ENCODE data around the gene NPLOC4.
"Not testable (repeated sequence)": the region's sequence is repeated elsewhere in the genome, so short reads cannot be mapped to it uniquely, and the experiment has no call there.

NPLOC4 gene

DNA sequence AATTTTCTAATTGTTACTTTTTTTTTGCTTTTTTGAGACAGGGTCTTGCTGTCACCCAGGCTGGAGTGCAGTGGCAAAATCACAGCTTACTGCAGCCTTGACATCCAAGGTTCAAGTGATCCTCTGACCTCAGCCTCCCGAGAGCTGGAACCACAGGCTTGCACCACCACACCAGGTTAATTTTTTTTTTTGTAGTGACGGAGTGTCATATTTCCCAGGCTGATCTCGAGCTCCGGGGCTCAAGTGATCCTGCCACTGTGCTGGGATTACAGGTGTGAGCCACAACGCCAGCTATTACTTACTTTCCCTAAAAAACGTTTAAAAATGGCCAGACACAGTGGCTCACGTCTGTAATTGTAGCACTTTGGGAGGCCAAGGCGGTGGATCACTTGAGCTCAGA lies 6.6 kb downstream of the NPLOC4 start:
- H3K36me3 ChIP-seq (ENCODE audit: control insufficient read depth in 2 of 2, insufficient read depth in 2 of 2, low read length in 2 of 2), result peaks cover 9 to 14% of the 10 kb centered on the region in 2 donors
- no peak overlapping the region for H3K9ac ChIP-seq (ENCODE audit: low read length in 2 of 2)
- no peaks in the 10 kb centered on the region for H3K9me3 ChIP-seq (ENCODE audit: control insufficient read depth in 2 of 2, low read length in 2 of 2)
- no peak overlapping the region for H3K4me3 ChIP-seq (ENCODE audit: low read length in 2 of 2)
- H3K27ac ChIP-seq (ENCODE audit: low read length), result no peak overlapping the region
- H3K27me3 ChIP-seq (ENCODE audit: control insufficient read depth in 1 of 2, insufficient read depth in 2 of 2, low read length in 2 of 2), result no peaks in the 10 kb centered on the region
- H3K4me1 ChIP-seq (ENCODE audit: control insufficient read depth, insufficient read depth, low read length), result peaks cover 4% of the 10 kb centered on the region

DNA sequence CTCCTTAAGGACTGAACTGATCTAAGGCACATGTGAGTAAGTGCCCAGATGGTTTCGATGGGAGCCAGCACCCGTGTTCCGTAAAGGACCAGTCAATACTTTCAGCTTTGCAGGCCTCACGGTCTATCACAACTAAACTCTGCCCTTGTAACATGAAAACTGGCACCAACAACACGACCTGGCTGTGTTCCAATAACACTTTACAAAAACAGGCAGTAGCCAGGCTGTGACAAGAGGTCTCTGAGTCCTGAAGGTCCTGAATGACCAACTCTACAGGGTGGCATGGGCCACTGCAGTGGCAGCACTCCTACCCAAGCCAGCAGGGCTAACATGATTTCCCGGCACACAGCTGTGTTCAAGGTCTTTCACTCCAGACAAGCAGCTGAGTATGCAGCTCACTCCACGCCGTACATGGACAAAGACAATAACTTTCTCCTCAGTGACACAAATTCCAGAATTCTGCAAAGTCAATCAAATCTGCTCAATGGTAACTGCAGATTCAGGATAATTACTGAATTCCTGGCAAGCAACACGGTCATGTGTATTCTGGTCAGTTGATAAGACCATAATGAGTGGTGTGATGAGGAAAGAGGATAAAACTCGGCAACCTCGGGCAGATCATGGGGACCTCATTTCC lies 15.3 kb downstream of the NPLOC4 start:
- H3K36me3 ChIP-seq (ENCODE audit: control insufficient read depth in 2 of 2, insufficient read depth in 2 of 2, low read length in 2 of 2), result peaks cover 32 to 41% of the 10 kb centered on the region in 2 donors
- no peaks in the 10 kb centered on the region for H3K4me1 ChIP-seq (ENCODE audit: control insufficient read depth, insufficient read depth, low read length)
- H3K27ac ChIP-seq (ENCODE audit: low read length), result no peak overlapping the region
- H3K27me3 ChIP-seq (ENCODE audit: control insufficient read depth in 1 of 2, insufficient read depth in 2 of 2, low read length in 2 of 2), result no peaks in the 10 kb centered on the region
- no peak overlapping the region for H3K9ac ChIP-seq (ENCODE audit: low read length in 2 of 2)
- no peaks in the 10 kb centered on the region for H3K9me3 ChIP-seq (ENCODE audit: control insufficient read depth in 2 of 2, low read length in 2 of 2)
- H3K4me3 ChIP-seq (ENCODE audit: low read length in 2 of 2), result no peak overlapping the region

- H3K4me3 ChIP-seq (ENCODE audit: low read length in 2 of 2); H3K27me3 ChIP-seq (ENCODE audit: control insufficient read depth in 1 of 2, insufficient read depth in 2 of 2, low read length in 2 of 2); H3K9ac ChIP-seq (ENCODE audit: low read length in 2 of 2); H3K9me3 ChIP-seq (ENCODE audit: control insufficient read depth in 2 of 2, low read length in 2 of 2); H3K4me1 ChIP-seq (ENCODE audit: control insufficient read depth, insufficient read depth, low read length); H3K27ac ChIP-seq (ENCODE audit: low read length): not testable (repeated sequence)
- peaks cover 25 to 26% of the 10 kb centered on the region in 2 donors for H3K36me3 ChIP-seq (ENCODE audit: control insufficient read depth in 2 of 2, insufficient read depth in 2 of 2, low read length in 2 of 2)
Observed at GRCh38 chr17:81618307-81618706, 18.6 kb downstream of the NPLOC4 start.

DNA sequence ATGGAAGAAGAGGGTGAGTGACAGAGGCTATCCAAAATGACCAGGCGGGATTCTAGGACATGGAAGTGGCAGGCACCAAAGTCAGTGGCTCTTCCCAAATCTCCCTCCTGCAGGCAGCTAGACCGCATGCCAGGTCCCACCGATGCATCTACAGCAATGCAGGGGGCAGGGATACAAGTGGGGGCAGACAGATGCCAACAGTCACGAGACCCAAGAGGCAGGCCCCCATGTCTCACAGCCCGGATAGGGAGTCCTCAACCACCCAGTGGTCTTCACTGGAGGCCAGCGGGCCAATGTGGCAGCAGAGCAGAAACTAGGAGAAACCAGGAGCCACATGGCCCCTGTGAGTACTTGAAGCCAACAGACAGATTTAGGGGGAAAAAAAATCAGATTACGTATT lies 20.0 kb downstream of the NPLOC4 start:
- H3K4me1 ChIP-seq (ENCODE audit: control insufficient read depth, insufficient read depth, low read length), result peaks cover 9% of the 10 kb centered on the region
- no peak overlapping the region for H3K9ac ChIP-seq (ENCODE audit: low read length in 2 of 2)
- peaks cover 31 to 33% of the 10 kb centered on the region in 2 donors for H3K36me3 ChIP-seq (ENCODE audit: control insufficient read depth in 2 of 2, insufficient read depth in 2 of 2, low read length in 2 of 2)
- H3K27ac ChIP-seq (ENCODE audit: low read length), result no peak overlapping the region
- H3K4me3 ChIP-seq (ENCODE audit: low read length in 2 of 2), result no peak overlapping the region
- H3K9me3 ChIP-seq (ENCODE audit: control insufficient read depth in 2 of 2, low read length in 2 of 2), result no peaks in the 10 kb centered on the region
- no peaks in the 10 kb centered on the region for H3K27me3 ChIP-seq (ENCODE audit: control insufficient read depth in 1 of 2, insufficient read depth in 2 of 2, low read length in 2 of 2)

DNA sequence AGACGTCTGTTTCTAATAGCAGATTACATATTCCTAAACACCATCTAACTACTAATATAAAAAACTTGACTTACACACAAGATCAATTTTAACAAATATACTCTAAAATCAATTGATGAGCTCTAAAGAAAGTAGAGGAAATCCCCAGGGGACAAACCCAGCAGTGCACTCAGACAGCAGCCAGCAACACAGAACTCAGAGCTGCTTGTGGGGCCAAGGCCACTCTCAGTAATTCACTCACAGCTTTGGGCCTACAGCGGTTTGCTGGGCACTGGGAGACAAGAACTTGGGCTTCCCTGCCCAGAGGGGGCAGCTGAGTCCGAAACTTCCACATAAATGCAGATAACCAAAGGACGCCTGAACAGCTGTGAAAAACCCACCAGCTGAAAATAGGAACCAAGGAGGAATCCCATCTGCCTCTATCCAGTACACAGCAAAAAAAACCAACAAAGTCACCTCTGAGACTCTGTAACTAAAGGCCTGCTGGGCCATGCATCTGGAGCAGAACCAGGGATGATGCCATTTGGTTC lies 21.4 kb downstream of the NPLOC4 start:
- Histone ChIP-seq H3K36me3 (ENCODE audit: control insufficient read depth in 2 of 2, insufficient read depth in 2 of 2, low read length in 2 of 2) (peaks cover 17 to 19% of the 10 kb centered on the region in 2 donors), H3K9me3 (ENCODE audit: control insufficient read depth in 2 of 2, low read length in 2 of 2) (no peaks in the 10 kb centered on the region), H3K4me1 (ENCODE audit: control insufficient read depth, insufficient read depth, low read length) (peaks cover 9% of the 10 kb centered on the region), H3K27ac (ENCODE audit: low read length) (no peak overlapping the region), H3K27me3 (ENCODE audit: control insufficient read depth in 1 of 2, insufficient read depth in 2 of 2, low read length in 2 of 2) (no peaks in the 10 kb centered on the region), H3K9ac (ENCODE audit: low read length in 2 of 2) (no peak overlapping the region), H3K4me3 (ENCODE audit: low read length in 2 of 2) (no peak overlapping the region)

DNA sequence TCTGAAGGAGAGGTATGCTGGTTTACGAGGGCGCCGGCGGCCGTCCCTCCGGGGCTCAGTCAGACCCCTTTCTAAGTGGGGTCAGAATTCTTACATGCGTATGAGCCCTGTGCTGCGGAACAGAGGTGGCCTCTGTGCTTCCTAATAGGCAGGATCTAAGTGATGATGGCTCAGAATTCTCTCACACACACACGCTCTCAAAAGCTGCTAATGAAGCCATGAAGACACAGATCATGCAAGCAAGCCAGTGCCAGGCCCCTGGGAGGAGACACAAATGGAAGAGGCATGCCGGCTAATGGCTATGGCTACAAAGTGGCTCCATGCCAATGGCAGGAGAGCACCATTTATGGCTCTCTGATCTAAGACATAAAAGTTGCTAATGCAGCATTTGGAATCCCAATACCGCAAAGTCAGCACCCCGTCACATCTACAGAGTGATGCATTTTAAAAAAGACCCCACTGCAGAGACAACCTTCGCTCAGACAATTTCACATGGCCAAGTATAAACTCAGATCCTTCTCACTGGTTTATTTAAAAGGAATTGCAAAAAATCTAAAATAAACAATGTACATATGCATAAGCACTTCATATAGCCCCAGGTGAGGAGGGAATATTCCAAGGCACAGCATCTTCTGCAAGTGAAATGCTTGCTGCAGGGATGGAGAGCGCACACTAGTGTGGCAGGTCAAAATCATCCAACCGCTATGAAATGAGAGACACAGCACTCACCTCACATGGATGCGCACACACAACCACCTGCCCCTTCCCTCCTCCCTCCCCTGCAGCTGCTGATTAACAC lies 24.5 kb downstream of the NPLOC4 start:
- Histone ChIP-seq H3K27ac (ENCODE audit: low read length) (peak overlapping the region; percentile 11), H3K9ac (ENCODE audit: low read length in 2 of 2) (no peak overlapping the region), H3K4me1 (ENCODE audit: control insufficient read depth, insufficient read depth, low read length) (peaks cover 9% of the 10 kb centered on the region), H3K4me3 (ENCODE audit: low read length in 2 of 2) (no peak overlapping the region), H3K27me3 (ENCODE audit: control insufficient read depth in 1 of 2, insufficient read depth in 2 of 2, low read length in 2 of 2) (no peaks in the 10 kb centered on the region), H3K36me3 (ENCODE audit: control insufficient read depth in 2 of 2, insufficient read depth in 2 of 2, low read length in 2 of 2) (peaks cover 32 to 38% of the 10 kb centered on the region in 2 donors), H3K9me3 (ENCODE audit: control insufficient read depth in 2 of 2, low read length in 2 of 2) (no peaks in the 10 kb centered on the region)

- no peak overlapping the region for H3K9ac ChIP-seq (ENCODE audit: low read length in 2 of 2)
- no peak overlapping the region for H3K4me3 ChIP-seq (ENCODE audit: low read length in 2 of 2)
- H3K27ac ChIP-seq (ENCODE audit: low read length), result no peak overlapping the region
- peaks cover 8% of the 10 kb centered on the region for H3K4me1 ChIP-seq (ENCODE audit: control insufficient read depth, insufficient read depth, low read length)
- H3K9me3 ChIP-seq (ENCODE audit: control insufficient read depth in 2 of 2, low read length in 2 of 2), result no peaks in the 10 kb centered on the region
- H3K27me3 ChIP-seq (ENCODE audit: control insufficient read depth in 1 of 2, insufficient read depth in 2 of 2, low read length in 2 of 2), result no peaks in the 10 kb centered on the region
- peaks cover 36 to 46% of the 10 kb centered on the region in 2 donors for H3K36me3 ChIP-seq (ENCODE audit: control insufficient read depth in 2 of 2, insufficient read depth in 2 of 2, low read length in 2 of 2)
Observed at GRCh38 chr17:81609541-81610311, 27.2 kb downstream of the NPLOC4 start.

DNA sequence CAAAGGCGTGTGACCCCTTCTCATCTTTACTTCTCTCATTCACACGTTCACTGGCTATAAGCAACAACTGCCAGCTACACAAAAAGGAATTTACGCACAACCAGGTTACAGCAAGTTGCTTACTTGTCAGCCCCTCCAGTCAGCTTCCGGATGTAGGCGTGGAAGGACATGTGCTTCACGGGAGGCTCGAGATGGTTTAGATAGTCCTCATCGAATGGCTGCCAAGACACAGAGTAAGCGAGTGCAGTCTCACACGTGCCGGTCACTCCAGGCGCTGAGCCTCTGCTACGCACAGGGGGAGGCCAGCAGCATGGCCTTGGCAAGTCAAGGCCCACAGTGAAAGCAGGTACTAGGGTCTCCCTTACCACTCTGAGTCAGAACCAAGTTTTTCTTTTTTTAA lies 28.3 kb downstream of the NPLOC4 start:
- H3K4me3 ChIP-seq (ENCODE audit: low read length in 2 of 2), result no peak overlapping the region
- no peak overlapping the region for H3K27ac ChIP-seq (ENCODE audit: low read length)
- H3K27me3 ChIP-seq (ENCODE audit: control insufficient read depth in 1 of 2, insufficient read depth in 2 of 2, low read length in 2 of 2), result no peaks in the 10 kb centered on the region
- no peaks in the 10 kb centered on the region for H3K9me3 ChIP-seq (ENCODE audit: control insufficient read depth in 2 of 2, low read length in 2 of 2)
- H3K9ac ChIP-seq (ENCODE audit: low read length in 2 of 2), result no peak overlapping the region
- H3K36me3 ChIP-seq (ENCODE audit: control insufficient read depth in 2 of 2, insufficient read depth in 2 of 2, low read length in 2 of 2), result peaks cover 46 to 52% of the 10 kb centered on the region in 2 donors
- peaks cover 1% of the 10 kb centered on the region for H3K4me1 ChIP-seq (ENCODE audit: control insufficient read depth, insufficient read depth, low read length)

DNA sequence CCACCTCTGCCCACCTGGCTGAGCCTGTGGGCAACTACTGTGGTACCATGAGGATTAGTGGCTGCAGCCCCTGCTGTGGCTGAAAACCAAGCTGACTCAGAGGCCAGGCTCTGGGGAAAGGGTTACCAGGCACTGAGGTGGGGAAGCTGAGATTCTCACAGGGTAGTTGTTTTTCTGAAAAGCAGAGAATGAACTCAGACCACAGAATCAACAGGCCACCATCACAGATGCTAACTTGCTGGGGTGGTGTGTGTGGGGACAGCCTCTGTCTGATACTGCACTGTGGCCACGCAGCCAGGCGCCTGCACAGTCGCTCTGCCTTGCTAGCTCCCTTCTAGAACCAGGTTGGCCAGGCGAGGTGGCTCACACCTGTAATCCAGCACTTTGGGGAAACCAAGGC lies 28.8 kb downstream of the NPLOC4 start:
- Histone ChIP-seq H3K36me3 (ENCODE audit: control insufficient read depth in 2 of 2, insufficient read depth in 2 of 2, low read length in 2 of 2) (peaks cover 47 to 53% of the 10 kb centered on the region in 2 donors), H3K9me3 (ENCODE audit: control insufficient read depth in 2 of 2, low read length in 2 of 2) (no peaks in the 10 kb centered on the region), H3K27ac (ENCODE audit: low read length) (no peak overlapping the region), H3K4me3 (ENCODE audit: low read length in 2 of 2) (no peak overlapping the region), H3K9ac (ENCODE audit: low read length in 2 of 2) (no peak overlapping the region), H3K27me3 (ENCODE audit: control insufficient read depth in 1 of 2, insufficient read depth in 2 of 2, low read length in 2 of 2) (no peaks in the 10 kb centered on the region), H3K4me1 (ENCODE audit: control insufficient read depth, insufficient read depth, low read length) (no peaks in the 10 kb centered on the region)

GRCh38 chr17:81607431-81607830 lies 29.5 kb downstream of the NPLOC4 start:
- Histone ChIP-seq H3K27me3 (ENCODE audit: control insufficient read depth in 1 of 2, insufficient read depth in 2 of 2, low read length in 2 of 2) (no peaks in the 10 kb centered on the region), H3K4me1 (ENCODE audit: control insufficient read depth, insufficient read depth, low read length) (no peaks in the 10 kb centered on the region), H3K36me3 (ENCODE audit: control insufficient read depth in 2 of 2, insufficient read depth in 2 of 2, low read length in 2 of 2) (peaks cover 44 to 51% of the 10 kb centered on the region in 2 donors), H3K27ac (ENCODE audit: low read length) (no peak overlapping the region), H3K9me3 (ENCODE audit: control insufficient read depth in 2 of 2, low read length in 2 of 2) (no peaks in the 10 kb centered on the region), H3K4me3 (ENCODE audit: low read length in 2 of 2) (no peak overlapping the region), H3K9ac (ENCODE audit: low read length in 2 of 2) (no peak overlapping the region)

All from stomach smooth muscle (tissue), 2 donors.